ENCODE measurements around the gene VTI1A.

VTI1A gene

GRCh38 chr10:112564337-112564736, 117.3 kb downstream of the VTI1A start:
- no peak overlapping the region for H3K4me3 ChIP-seq (ENCODE audit: low read depth, low read length)
- TF ChIP-seq SETDB1 (IDR thresholded peaks at IDR 0.05; ENCODE audit: insufficient read length, low read length) (no peak), ZNF23 (tag by site-specific recombination; IDR thresholded peaks at IDR 0.05; ENCODE audit: borderline replicate concordance) (no peak), PRDM6 (tag by site-specific recombination; IDR thresholded peaks at IDR 0.05) (no peak), ZNF776 (tag by site-specific recombination; IDR thresholded peaks at IDR 0.05; ENCODE audit: borderline replicate concordance) (no peak)
- POLR2A ChIA-PET = no interaction called here
- no peak overlapping the region for H3K27ac ChIP-seq (ENCODE audit: extremely low read depth, low read depth, low read length)
- peaks cover 14% of the 10 kb centered on the region for H3K4me1 ChIP-seq (ENCODE audit: control insufficient read depth, insufficient read depth, low read length)
- no peaks in the 10 kb centered on the region for H3K36me3 ChIP-seq (ENCODE audit: control insufficient read depth in 2 of 2, insufficient read depth in 1 of 2, low read length in 2 of 2)
- CTCF ChIA-PET = interaction anchor here (0.6 to 2.2 kb wide), 8 partner anchors 10 to 820 kb away, joined by 3 to 8 read pairs (median 4); no protein-coding TSS in a partner anchor
- H3K9me3 ChIP-seq (ENCODE audit: control insufficient read depth, insufficient read depth, low read depth, low read length) = no peaks in the 10 kb centered on the region

GRCh38 chr10:112565434-112566053, 118.5 kb downstream of the VTI1A start:
- peak; percentile 30; the same call in 1 of the 2 replicates for TF ChIP-seq CTCF (tag by site-specific recombination; IDR thresholded peaks at IDR 0.05)
- TF ChIP-seq ZNF660 (tag by site-specific recombination; IDR thresholded peaks at IDR 0.05) = peak; percentile 100
- TF ChIP-seq ZBTB7A (tag by site-specific recombination; IDR thresholded peaks at IDR 0.05; ENCODE audit: low read depth) = no peak
- no peak for TF ChIP-seq ZBTB20 (tag by site-specific recombination; IDR thresholded peaks at IDR 0.05)
- peak; percentile 83 for TF ChIP-seq ZNF654 (tag by site-specific recombination; IDR thresholded peaks at IDR 0.05; ENCODE audit: low read depth)
- CTCF ChIA-PET = interaction anchor here (0.6 to 2.2 kb wide), 8 partner anchors 9 to 819 kb away, joined by 3 to 8 read pairs (median 4); partner anchors contain the start of gene TCF7L2
- H3K4me3 ChIP-seq (ENCODE audit: low read depth, low read length) = no peak overlapping the region
- H3K27ac ChIP-seq (ENCODE audit: extremely low read depth, low read depth, low read length) = no peak overlapping the region
- no peaks in the 10 kb centered on the region for H3K36me3 ChIP-seq (ENCODE audit: control insufficient read depth in 2 of 2, insufficient read depth in 1 of 2, low read length in 2 of 2)
- POLR2A ChIA-PET = interaction anchor here (0.7 kb wide), 1 partner anchor 384 kb away, joined by 5 read pairs; the partner anchor contains the start of gene TCF7L2
- H3K9me3 ChIP-seq (ENCODE audit: control insufficient read depth, insufficient read depth, low read depth, low read length) = no peaks in the 10 kb centered on the region
- peaks cover 14% of the 10 kb centered on the region for H3K4me1 ChIP-seq (ENCODE audit: control insufficient read depth, insufficient read depth, low read length)

- Histone ChIP-seq H3K4me3 (ENCODE audit: low read depth, low read length) (no peak overlapping the region), H3K36me3 (ENCODE audit: control insufficient read depth in 2 of 2, insufficient read depth in 1 of 2, low read length in 2 of 2) (no peaks in the 10 kb centered on the region), H3K27ac (ENCODE audit: extremely low read depth, low read depth, low read length) (no peak overlapping the region), H3K9me3 (ENCODE audit: control insufficient read depth, insufficient read depth, low read depth, low read length) (no peaks in the 10 kb centered on the region), H3K4me1 (ENCODE audit: control insufficient read depth, insufficient read depth, low read length) (no peaks in the 10 kb centered on the region)
- ChIA-PET POLR2A (no interaction called here), CTCF (no interaction called here)
- TF ChIP-seq ZNF2 (tag by site-specific recombination; IDR thresholded peaks at IDR 0.05) (no peak), SCRT2 (tag by site-specific recombination; IDR thresholded peaks at IDR 0.05) (no peak), ZNF488 (tag by site-specific recombination; IDR thresholded peaks at IDR 0.05) (no peak), ZNF23 (tag by site-specific recombination; IDR thresholded peaks at IDR 0.05; ENCODE audit: borderline replicate concordance) (no peak), SALL2 (tag by site-specific recombination; IDR thresholded peaks at IDR 0.05; ENCODE audit: borderline replicate concordance) (no peak), REPIN1 (tag by site-specific recombination; IDR thresholded peaks at IDR 0.05; ENCODE audit: low read depth) (no peak), ZNF658 (tag by site-specific recombination; IDR thresholded peaks at IDR 0.05) (no peak), KLF1 (tag by site-specific recombination; IDR thresholded peaks at IDR 0.05) (no peak), ZBTB1 (tag by site-specific recombination; IDR thresholded peaks at IDR 0.05) (no peak), GLIS1 (tag by site-specific recombination; IDR thresholded peaks at IDR 0.05) (no peak), ZNF398 (tag by site-specific recombination; IDR thresholded peaks at IDR 0.05) (no peak), ZNF169 (tag by site-specific recombination; IDR thresholded peaks at IDR 0.05) (no peak), TCF7L2 (IDR thresholded peaks at IDR 0.05; ENCODE audit: borderline replicate concordance, low read depth, low read length) (no peak), ELK4 (IDR thresholded peaks at IDR 0.05; ENCODE audit: borderline replicate concordance, low read depth, low read length) (no peak), ZNF670 (tag by site-specific recombination; IDR thresholded peaks at IDR 0.05; ENCODE audit: low read depth) (no peak), ZNF501 (tag by site-specific recombination; IDR thresholded peaks at IDR 0.05) (no peak), ZNF664 (tag by site-specific recombination; IDR thresholded peaks at IDR 0.05) (no peak)
Observed at GRCh38 chr10:112570585-112570984, 123.6 kb downstream of the VTI1A start.
